ENCODE data around the gene FRMD4A.

FRMD4A gene

GRCh38 chr10:14270370-14270769 lies 60.4 kb downstream of the FRMD4A start:
- Histone ChIP-seq H3K4me3 (ENCODE audit: severe bottlenecking) (no peak overlapping the region), H3K27me3 (ENCODE audit: insufficient read depth, poor library complexity, severe bottlenecking) (no peaks in the 10 kb centered on the region), H3K36me3 (ENCODE audit: low read depth) (no peaks in the 10 kb centered on the region), H3K27ac (ENCODE audit: poor library complexity, severe bottlenecking) (no peak overlapping the region), H3K4me1 (ENCODE audit: insufficient read depth, poor library complexity, severe bottlenecking) (no peaks in the 10 kb centered on the region), H3K9me3 (ENCODE audit: severe bottlenecking) (no peaks in the 10 kb centered on the region)
- ATAC-seq (ENCODE audit: low read depth) (no peak), DNase-seq (ENCODE audit: low spot score) (no peak)
- TF ChIP-seq, protein P1, sequence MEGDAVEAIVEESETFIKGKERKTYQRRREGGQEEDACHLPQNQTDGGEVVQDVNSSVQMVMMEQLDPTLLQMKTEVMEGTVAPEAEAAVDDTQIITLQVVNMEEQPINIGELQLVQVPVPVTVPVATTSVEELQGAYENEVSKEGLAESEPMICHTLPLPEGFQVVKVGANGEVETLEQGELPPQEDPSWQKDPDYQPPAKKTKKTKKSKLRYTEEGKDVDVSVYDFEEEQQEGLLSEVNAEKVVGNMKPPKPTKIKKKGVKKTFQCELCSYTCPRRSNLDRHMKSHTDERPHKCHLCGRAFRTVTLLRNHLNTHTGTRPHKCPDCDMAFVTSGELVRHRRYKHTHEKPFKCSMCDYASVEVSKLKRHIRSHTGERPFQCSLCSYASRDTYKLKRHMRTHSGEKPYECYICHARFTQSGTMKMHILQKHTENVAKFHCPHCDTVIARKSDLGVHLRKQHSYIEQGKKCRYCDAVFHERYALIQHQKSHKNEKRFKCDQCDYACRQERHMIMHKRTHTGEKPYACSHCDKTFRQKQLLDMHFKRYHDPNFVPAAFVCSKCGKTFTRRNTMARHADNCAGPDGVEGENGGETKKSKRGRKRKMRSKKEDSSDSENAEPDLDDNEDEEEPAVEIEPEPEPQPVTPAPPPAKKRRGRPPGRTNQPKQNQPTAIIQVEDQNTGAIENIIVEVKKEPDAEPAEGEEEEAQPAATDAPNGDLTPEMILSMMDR (IDR thresholded peaks at IDR 0.05; ENCODE audit: poor library complexity, severe bottlenecking) = no peak

- H3K4me1 ChIP-seq (ENCODE audit: insufficient read depth, poor library complexity, severe bottlenecking) = no peaks in the 10 kb centered on the region
- ATAC-seq (ENCODE audit: low read depth) = no peak
- H3K9me3 ChIP-seq (ENCODE audit: severe bottlenecking) = no peaks in the 10 kb centered on the region
- no peak overlapping the region for H3K4me3 ChIP-seq (ENCODE audit: severe bottlenecking)
- H3K27me3 ChIP-seq (ENCODE audit: insufficient read depth, poor library complexity, severe bottlenecking) = no peaks in the 10 kb centered on the region
- TF ChIP-seq, protein P1 (IDR thresholded peaks at IDR 0.05; ENCODE audit: poor library complexity, severe bottlenecking) = no peak
- no peak overlapping the region for H3K27ac ChIP-seq (ENCODE audit: poor library complexity, severe bottlenecking)
- H3K36me3 ChIP-seq (ENCODE audit: low read depth) = no peaks in the 10 kb centered on the region
- DNase-seq (ENCODE audit: low spot score) = no peak
Observed at GRCh38 chr10:14265709-14266108, 65.0 kb downstream of the FRMD4A start.

- Histone ChIP-seq H3K27me3 (ENCODE audit: insufficient read depth, poor library complexity, severe bottlenecking) (peaks cover 8% of the 10 kb centered on the region), H3K4me1 (ENCODE audit: insufficient read depth, poor library complexity, severe bottlenecking) (no peaks in the 10 kb centered on the region), H3K27ac (ENCODE audit: poor library complexity, severe bottlenecking) (no peak overlapping the region), H3K4me3 (ENCODE audit: severe bottlenecking) (no peak overlapping the region), H3K9me3 (ENCODE audit: severe bottlenecking) (no peaks in the 10 kb centered on the region), H3K36me3 (ENCODE audit: low read depth) (no peaks in the 10 kb centered on the region)
- no peak for ATAC-seq (ENCODE audit: low read depth)
- TF ChIP-seq, protein P1 (IDR thresholded peaks at IDR 0.05; ENCODE audit: poor library complexity, severe bottlenecking) = no peak
- DNase-seq (ENCODE audit: low spot score) = no peak
Observed at GRCh38 chr10:14262836-14263425, 67.8 kb downstream of the FRMD4A start.

DNA sequence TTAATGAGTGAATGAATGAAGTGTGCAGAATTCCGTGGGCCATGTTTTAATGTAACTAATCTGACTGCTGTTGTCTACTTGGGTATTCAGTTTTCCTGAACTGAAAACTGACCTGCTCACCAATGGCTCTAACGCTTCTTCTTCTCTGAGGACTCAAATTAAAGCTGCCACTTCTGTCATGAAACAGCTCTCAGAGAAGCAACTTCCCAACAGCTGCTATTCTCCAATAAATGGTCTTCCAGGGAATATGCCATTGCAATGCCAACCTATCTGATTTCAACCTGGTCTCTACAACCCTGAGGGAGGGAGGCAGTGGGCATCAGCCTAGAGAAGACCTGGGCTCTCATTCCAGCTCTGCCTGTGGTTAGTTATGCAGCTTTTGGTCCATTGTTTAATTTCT lies 69.4 kb downstream of the FRMD4A start:
- no peak for ATAC-seq (ENCODE audit: low read depth)

More for the DNA sequence above, 69.4 kb downstream of the FRMD4A start:
- TF ChIP-seq, protein P1 (IDR thresholded peaks at IDR 0.05; ENCODE audit: poor library complexity, severe bottlenecking) = no peak
- no peak overlapping the region for H3K27ac ChIP-seq (ENCODE audit: poor library complexity, severe bottlenecking)
- DNase-seq (ENCODE audit: low spot score) = no peak
- no peaks in the 10 kb centered on the region for H3K4me1 ChIP-seq (ENCODE audit: insufficient read depth, poor library complexity, severe bottlenecking)
- H3K27me3 ChIP-seq (ENCODE audit: insufficient read depth, poor library complexity, severe bottlenecking) = peaks cover 8% of the 10 kb centered on the region
- H3K9me3 ChIP-seq (ENCODE audit: severe bottlenecking) = no peaks in the 10 kb centered on the region
- no peaks in the 10 kb centered on the region for H3K36me3 ChIP-seq (ENCODE audit: low read depth)
- no peak overlapping the region for H3K4me3 ChIP-seq (ENCODE audit: severe bottlenecking)
